ENCODE results near the gene MAPK4.

MAPK4 gene

DNA sequence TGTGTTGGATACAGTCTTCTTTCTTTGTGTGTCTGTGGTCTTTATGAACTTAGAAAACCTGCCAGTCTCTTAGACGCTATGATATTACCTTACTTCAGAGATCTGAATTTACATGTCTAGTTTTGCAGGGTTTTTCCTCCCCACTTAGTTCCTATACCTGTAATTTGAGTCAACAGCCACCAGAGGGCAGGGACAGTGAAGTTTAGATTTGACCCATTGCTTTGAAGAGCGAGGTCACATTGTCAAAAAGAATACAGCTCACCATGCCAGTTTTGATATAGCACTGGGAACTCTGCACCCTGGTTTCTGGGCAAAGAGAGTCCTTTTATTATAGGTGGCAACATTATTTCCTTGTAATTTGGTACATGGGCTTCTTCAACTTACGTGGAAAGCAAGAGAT, 102.3 kb downstream of the MAPK4 start:
- H4K20me1 ChIP-seq (ENCODE audit: insufficient read depth, low read length): no peaks in the 10 kb centered on the region
- peak; percentile 85 for TF ChIP-seq CTCF (IDR thresholded peaks at IDR 0.05; ENCODE audit: low read length)
- no peak for TF ChIP-seq EZH2 (IDR thresholded peaks at IDR 0.05; ENCODE audit: borderline replicate concordance, low read length)
- no peaks in the 10 kb centered on the region for H3K27me3 ChIP-seq (ENCODE audit: insufficient read depth, low read length)
- H3K9me3 ChIP-seq (ENCODE audit: low read length): no peaks in the 10 kb centered on the region
- no peaks in the 10 kb centered on the region for H3K36me3 ChIP-seq (ENCODE audit: insufficient read depth, low read length)
- no peaks in the 10 kb centered on the region for H3K79me2 ChIP-seq (ENCODE audit: insufficient read depth, low read length)
- H3K9me2 ChIP-seq (ENCODE audit: low read depth, low read length): no peaks in the 10 kb centered on the region
- H3K9ac ChIP-seq (ENCODE audit: low read length): no peak overlapping the region
- no peaks in the 10 kb centered on the region for H3K4me1 ChIP-seq (ENCODE audit: insufficient read depth, low read length, severe bottlenecking)
- H3K4me2 ChIP-seq (ENCODE audit: low read length): no peak overlapping the region
- H3K27ac ChIP-seq (ENCODE audit: low read depth, low read length, poor library complexity, severe bottlenecking): no peak overlapping the region
- H2AFZ ChIP-seq (ENCODE audit: low read length): no peak overlapping the region
- H3K4me3 ChIP-seq (ENCODE audit: low read depth, low read length, poor library complexity, severe bottlenecking): no peak overlapping the region
- no peaks in the 10 kb centered on the region for H3F3A ChIP-seq (ENCODE audit: insufficient read depth, low read length)

GRCh38 chr18:50662775-50663383, 103.0 kb downstream of the MAPK4 start:
- Histone ChIP-seq H2AFZ (ENCODE audit: low read length) (no peak overlapping the region), H3K27ac (ENCODE audit: low read depth, low read length, poor library complexity, severe bottlenecking) (no peak overlapping the region), H3K4me1 (ENCODE audit: insufficient read depth, low read length, severe bottlenecking) (no peaks in the 10 kb centered on the region), H3F3A (ENCODE audit: insufficient read depth, low read length) (no peaks in the 10 kb centered on the region), H3K4me2 (ENCODE audit: low read length) (no peak overlapping the region), H4K20me1 (ENCODE audit: insufficient read depth, low read length) (no peaks in the 10 kb centered on the region), H3K27me3 (ENCODE audit: insufficient read depth, low read length) (no peaks in the 10 kb centered on the region), H3K9me2 (ENCODE audit: low read depth, low read length) (no peaks in the 10 kb centered on the region), H3K9me3 (ENCODE audit: low read length) (no peaks in the 10 kb centered on the region), H3K4me3 (ENCODE audit: low read depth, low read length, poor library complexity, severe bottlenecking) (no peak overlapping the region), H3K9ac (ENCODE audit: low read length) (no peak overlapping the region), H3K79me2 (ENCODE audit: insufficient read depth, low read length) (no peaks in the 10 kb centered on the region), H3K36me3 (ENCODE audit: insufficient read depth, low read length) (no peaks in the 10 kb centered on the region)
- no peak for TF ChIP-seq EZH2 (IDR thresholded peaks at IDR 0.05; ENCODE audit: borderline replicate concordance, low read length)

GRCh38 chr18:50663626-50664441, 103.9 kb downstream of the MAPK4 start:
- Histone ChIP-seq H3K27ac (ENCODE audit: low read depth, low read length, poor library complexity, severe bottlenecking) (no peak overlapping the region), H3K36me3 (ENCODE audit: insufficient read depth, low read length) (no peaks in the 10 kb centered on the region), H2AFZ (ENCODE audit: low read length) (no peak overlapping the region), H3F3A (ENCODE audit: insufficient read depth, low read length) (no peaks in the 10 kb centered on the region), H4K20me1 (ENCODE audit: insufficient read depth, low read length) (no peaks in the 10 kb centered on the region), H3K9me2 (ENCODE audit: low read depth, low read length) (no peaks in the 10 kb centered on the region), H3K9ac (ENCODE audit: low read length) (no peak overlapping the region), H3K4me2 (ENCODE audit: low read length) (no peak overlapping the region), H3K4me3 (ENCODE audit: low read depth, low read length, poor library complexity, severe bottlenecking) (no peak overlapping the region), H3K79me2 (ENCODE audit: insufficient read depth, low read length) (no peaks in the 10 kb centered on the region), H3K27me3 (ENCODE audit: insufficient read depth, low read length) (no peaks in the 10 kb centered on the region), H3K4me1 (ENCODE audit: insufficient read depth, low read length, severe bottlenecking) (no peaks in the 10 kb centered on the region), H3K9me3 (ENCODE audit: low read length) (no peaks in the 10 kb centered on the region)
- TF ChIP-seq EZH2 (IDR thresholded peaks at IDR 0.05; ENCODE audit: borderline replicate concordance, low read length): no peak

DNA sequence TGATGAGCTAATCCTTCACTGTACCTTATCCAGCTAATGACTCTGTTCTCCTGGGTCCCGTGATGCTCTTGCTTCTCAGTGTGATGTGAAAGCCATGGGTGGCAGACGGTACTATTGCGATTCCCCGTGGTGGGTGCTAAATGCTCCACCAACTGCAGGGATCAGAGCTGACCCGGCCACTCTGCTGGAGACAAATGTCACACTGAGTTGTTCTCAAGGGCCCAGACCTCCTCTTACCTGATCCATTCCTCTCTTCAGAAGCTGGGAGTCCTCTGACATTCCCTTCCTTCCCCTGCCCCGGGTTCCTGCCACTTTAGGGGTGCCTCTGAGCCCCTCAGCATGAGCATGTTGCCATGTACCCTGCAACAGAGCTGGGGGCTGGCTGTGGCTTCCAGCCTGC, 105.1 kb downstream of the MAPK4 start:
- H3F3A ChIP-seq (ENCODE audit: insufficient read depth, low read length): no peaks in the 10 kb centered on the region
- H3K4me3 ChIP-seq (ENCODE audit: low read depth, low read length, poor library complexity, severe bottlenecking): no peak overlapping the region
- H3K4me1 ChIP-seq (ENCODE audit: insufficient read depth, low read length, severe bottlenecking): no peaks in the 10 kb centered on the region
- H3K9me3 ChIP-seq (ENCODE audit: low read length): no peaks in the 10 kb centered on the region
- TF ChIP-seq EZH2 (IDR thresholded peaks at IDR 0.05; ENCODE audit: borderline replicate concordance, low read length): no peak
- TF ChIP-seq CTCF (IDR thresholded peaks at IDR 0.05; ENCODE audit: low read length): no peak
- no peaks in the 10 kb centered on the region for H3K79me2 ChIP-seq (ENCODE audit: insufficient read depth, low read length)
- no peak overlapping the region for H3K9ac ChIP-seq (ENCODE audit: low read length)
- no peaks in the 10 kb centered on the region for H3K36me3 ChIP-seq (ENCODE audit: insufficient read depth, low read length)
- H3K9me2 ChIP-seq (ENCODE audit: low read depth, low read length): no peaks in the 10 kb centered on the region
- H3K4me2 ChIP-seq (ENCODE audit: low read length): no peak overlapping the region
- H4K20me1 ChIP-seq (ENCODE audit: insufficient read depth, low read length): no peaks in the 10 kb centered on the region
- H2AFZ ChIP-seq (ENCODE audit: low read length): no peak overlapping the region
- H3K27ac ChIP-seq (ENCODE audit: low read depth, low read length, poor library complexity, severe bottlenecking): no peak overlapping the region
- no peaks in the 10 kb centered on the region for H3K27me3 ChIP-seq (ENCODE audit: insufficient read depth, low read length)
